Neural cell (in vitro differentiated cells): ENCODE measurements around the gene AGBL4. TPM values are rescaled to one million over a fixed set of nuclear protein-coding genes. Genes with fewer than 3 reads are reported as not detected.

Experiments
- H2AFZ ChIP-seq: fragments of 200-600, 300-800 bp; sonication (generic), shearing (Covaris generic); 2 replicates; pipeline ENCODE4 v1.6.0; 2014; ENCODE audit warnings: low read depth, mild to moderate bottlenecking, antibody characterized with exemption, low read length, moderate library complexity
- H3F3A ChIP-seq: fragments of 200-600 bp; shearing (Covaris generic); 2 replicates; pipeline ENCODE4 v1.6.1; 2016; ENCODE audit warnings: mild to moderate bottlenecking, moderate library complexity, mixed read lengths, antibody characterized with exemption, low read length; ENCODE audit not compliant: insufficient read depth, poor library complexity, severe bottlenecking
- H3K27ac ChIP-seq: fragments of 200-600, 300-800 bp; sonication (generic), shearing (Covaris generic); 2 replicates; pipeline ENCODE4 v1.5.1; 2014; ENCODE audit warnings: mild to moderate bottlenecking, low read length, moderate library complexity
- H3K27me3 ChIP-seq: fragments of 300-800, 200-600 bp; sonication (generic), shearing (Covaris generic); 2 replicates; pipeline ENCODE4 v1.6.0; 2014; ENCODE audit warnings: mild to moderate bottlenecking, low read depth, low read length, moderate library complexity; ENCODE audit not compliant: insufficient read depth
- H3K36me3 ChIP-seq: fragments of 300-800, 200-600 bp; sonication (generic), shearing (Covaris generic); 2 replicates; pipeline ENCODE4 v1.5.1; 2014; ENCODE audit warnings: mild to moderate bottlenecking, antibody characterized with exemption, low read length, moderate library complexity; ENCODE audit not compliant: insufficient read depth
- H3K4me2 ChIP-seq: fragments of 300-800, 200-600 bp; sonication (generic), shearing (Covaris generic); 2 replicates; pipeline ENCODE4 v1.6.0; 2014; ENCODE audit warnings: mild to moderate bottlenecking, low read length
- H3K4me3 ChIP-seq: fragments of 300-800, 200-600 bp; sonication (generic), shearing (Covaris generic); 2 replicates; pipeline ENCODE4 v1.5.1; 2014; ENCODE audit warnings: mild to moderate bottlenecking, low read length, moderate library complexity
- H3K79me2 ChIP-seq: fragments of 200-600 bp; shearing (Covaris generic); replicated peaks from 2 replicates; pipeline ENCODE4 v1.6.0; 2014; ENCODE audit warnings: mild to moderate bottlenecking, low read length, moderate library complexity; ENCODE audit not compliant: insufficient read depth
- H3K9ac ChIP-seq: fragments of 300-800, 200-600 bp; sonication (generic), shearing (Covaris generic); 2 replicates; pipeline ENCODE4 v1.6.1; 2016; ENCODE audit warnings: mild to moderate bottlenecking, low read length, mixed read lengths
- H3K9me2 ChIP-seq: fragments of 200-600 bp; shearing (Covaris generic); 2 replicates; pipeline ENCODE4 v1.6.1; 2016; ENCODE audit warnings: mild to moderate bottlenecking, low read length, mixed read lengths; ENCODE audit not compliant: insufficient read depth
- H3K9me3 ChIP-seq: fragments of 200-600, 300-800 bp; sonication (generic), shearing (Covaris generic); 2 replicates; pipeline ENCODE4 v1.6.1; 2016; ENCODE audit warnings: mild to moderate bottlenecking, mixed run types, low read length, moderate library complexity, mixed read lengths
- H4K20me1 ChIP-seq: fragments of 200-600 bp; shearing (Covaris generic); 2 replicates; pipeline ENCODE4 v1.6.1; 2016; ENCODE audit warnings: mild to moderate bottlenecking, mixed run types; ENCODE audit not compliant: insufficient read depth
- EP300 ChIP-seq: fragments of 450-650 bp; conservative IDR thresholded peaks from 2 replicates; pipeline ENCODE4 v1.6.1; 2014; ENCODE audit warnings: antibody characterized with exemption, mild to moderate bottlenecking, moderate library complexity; ENCODE audit not compliant: poor library complexity, severe bottlenecking
- EZH2 ChIP-seq: fragments of 200-600, 300-800 bp; shearing (Covaris generic), sonication (generic); IDR thresholded peaks from 2 replicates; pipeline ENCODE4 v1.6.1; 2014; ENCODE audit warnings: antibody characterized with exemption, low read length, borderline replicate concordance, mild to moderate bottlenecking; ENCODE audit not compliant: insufficient read depth, poor library complexity, severe bottlenecking
- MXI1 ChIP-seq: fragments of 450-650 bp; conservative IDR thresholded peaks from 2 replicates; pipeline ENCODE4 v1.6.1; 2014; ENCODE audit warnings: antibody characterized with exemption, mild to moderate bottlenecking; ENCODE audit not compliant: poor library complexity, severe bottlenecking
- POLR2AphosphoS5 ChIP-seq: IDR thresholded peaks from 2 replicates; pipeline ENCODE4 v1.6.1; 2012
- RAD21 ChIP-seq: fragments of 450-650 bp; conservative IDR thresholded peaks from 2 replicates; pipeline ENCODE4 v1.6.1; 2014; ENCODE audit warnings: antibody characterized with exemption, mild to moderate bottlenecking, moderate library complexity
- SMC3 ChIP-seq: fragments of 450-650 bp; conservative IDR thresholded peaks from 2 replicates; pipeline ENCODE4 v1.6.1; 2014; ENCODE audit warnings: antibody characterized with exemption, mild to moderate bottlenecking, moderate library complexity; ENCODE audit not compliant: poor library complexity
- TAF1 ChIP-seq: IDR thresholded peaks from 2 replicates; pipeline ENCODE4 v1.6.1; 2012; ENCODE audit warnings: low read depth
- polyA plus RNA-seq: library from polyadenylated mRNA; depleted of rRNA; stranded (reverse); fragments of >200 nt; gene quantifications from 2 replicates; pipeline ENCODE4 v1.2.3, GENCODE V29; 2014
- TF ChIP-seq, protein P1 (sequence below): IDR thresholded peaks from 2 replicates; pipeline ENCODE4 v1.6.1; 2012; ENCODE audit warnings: borderline replicate concordance
- TF ChIP-seq, protein P2 (sequence below): fragments of 450-650 bp; IDR thresholded peaks from 2 replicates; pipeline ENCODE4 v1.5.1; 2014; ENCODE audit warnings: antibody characterized with exemption, mild to moderate bottlenecking, moderate library complexity; ENCODE audit not compliant: poor library complexity, severe bottlenecking

The AGBL4 gene
- polyA plus RNA-seq, 1 donor from 2014 or later = 1.3 TPM

DNA sequence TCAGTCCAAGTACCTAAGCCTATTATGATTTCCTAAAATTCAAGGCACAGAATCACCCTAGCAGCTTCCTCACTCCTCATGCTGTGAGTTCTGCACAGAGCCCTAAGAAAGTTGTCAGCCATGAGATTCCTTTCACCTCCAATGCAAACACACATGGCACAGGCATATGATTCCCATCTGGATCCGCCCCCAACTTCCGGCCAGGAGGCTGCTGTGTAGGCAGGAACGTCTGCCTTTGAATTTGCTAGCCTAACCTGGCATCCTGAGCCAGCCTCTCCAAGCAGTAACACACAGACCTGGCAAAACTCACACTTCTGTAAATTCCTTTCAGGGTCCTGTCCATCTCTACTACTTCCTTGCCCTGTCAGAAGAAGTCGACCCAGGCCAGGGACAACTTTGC lies 726.0 kb downstream of the AGBL4 start:
- Histone ChIP-seq H3K36me3 (no peaks in the 10 kb centered on the region), H3K27me3 (no peaks in the 10 kb centered on the region), H3K79me2 (no peaks in the 10 kb centered on the region), H3F3A (no peaks in the 10 kb centered on the region), H3K4me3 (no peak overlapping the region), H4K20me1 (no peaks in the 10 kb centered on the region), H3K9me2 (no peaks in the 10 kb centered on the region), H3K27ac (no peak overlapping the region), H3K9ac (no peak overlapping the region), H3K9me3 (no peaks in the 10 kb centered on the region), H2AFZ (no peak overlapping the region), H3K4me2 (no peak overlapping the region)
- TF ChIP-seq POLR2AphosphoS5 = no peak
- TF ChIP-seq, protein P1, sequence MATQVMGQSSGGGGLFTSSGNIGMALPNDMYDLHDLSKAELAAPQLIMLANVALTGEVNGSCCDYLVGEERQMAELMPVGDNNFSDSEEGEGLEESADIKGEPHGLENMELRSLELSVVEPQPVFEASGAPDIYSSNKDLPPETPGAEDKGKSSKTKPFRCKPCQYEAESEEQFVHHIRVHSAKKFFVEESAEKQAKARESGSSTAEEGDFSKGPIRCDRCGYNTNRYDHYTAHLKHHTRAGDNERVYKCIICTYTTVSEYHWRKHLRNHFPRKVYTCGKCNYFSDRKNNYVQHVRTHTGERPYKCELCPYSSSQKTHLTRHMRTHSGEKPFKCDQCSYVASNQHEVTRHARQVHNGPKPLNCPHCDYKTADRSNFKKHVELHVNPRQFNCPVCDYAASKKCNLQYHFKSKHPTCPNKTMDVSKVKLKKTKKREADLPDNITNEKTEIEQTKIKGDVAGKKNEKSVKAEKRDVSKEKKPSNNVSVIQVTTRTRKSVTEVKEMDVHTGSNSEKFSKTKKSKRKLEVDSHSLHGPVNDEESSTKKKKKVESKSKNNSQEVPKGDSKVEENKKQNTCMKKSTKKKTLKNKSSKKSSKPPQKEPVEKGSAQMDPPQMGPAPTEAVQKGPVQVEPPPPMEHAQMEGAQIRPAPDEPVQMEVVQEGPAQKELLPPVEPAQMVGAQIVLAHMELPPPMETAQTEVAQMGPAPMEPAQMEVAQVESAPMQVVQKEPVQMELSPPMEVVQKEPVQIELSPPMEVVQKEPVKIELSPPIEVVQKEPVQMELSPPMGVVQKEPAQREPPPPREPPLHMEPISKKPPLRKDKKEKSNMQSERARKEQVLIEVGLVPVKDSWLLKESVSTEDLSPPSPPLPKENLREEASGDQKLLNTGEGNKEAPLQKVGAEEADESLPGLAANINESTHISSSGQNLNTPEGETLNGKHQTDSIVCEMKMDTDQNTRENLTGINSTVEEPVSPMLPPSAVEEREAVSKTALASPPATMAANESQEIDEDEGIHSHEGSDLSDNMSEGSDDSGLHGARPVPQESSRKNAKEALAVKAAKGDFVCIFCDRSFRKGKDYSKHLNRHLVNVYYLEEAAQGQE = no peak
- no peak for TF ChIP-seq SMC3

DNA sequence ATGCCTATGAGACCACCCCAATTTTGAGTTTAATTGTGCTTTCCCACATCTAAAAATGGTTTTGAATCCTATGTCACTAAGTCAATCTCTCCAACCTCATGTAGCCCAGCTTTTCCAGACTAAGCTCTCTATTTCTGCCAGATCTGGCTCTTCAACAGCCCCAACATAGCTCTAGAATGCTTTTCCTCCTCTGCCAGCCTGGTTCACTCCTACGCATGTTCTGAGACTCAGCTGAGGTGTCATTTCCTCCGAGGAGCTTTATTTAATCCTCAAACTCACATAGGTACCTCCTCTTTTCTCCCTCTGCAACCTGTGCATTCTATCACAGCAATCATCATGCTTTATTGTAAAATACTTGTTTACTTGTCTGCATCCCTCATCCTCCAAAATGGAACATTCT lies 729.2 kb downstream of the AGBL4 start:
- Histone ChIP-seq H3K9me3 (peaks cover 5% of the 10 kb centered on the region), H3F3A (no peaks in the 10 kb centered on the region), H3K9ac (no peak overlapping the region), H3K4me3 (no peak overlapping the region), H2AFZ (no peak overlapping the region), H3K36me3 (no peaks in the 10 kb centered on the region), H3K4me2 (no peak overlapping the region), H3K27ac (no peak overlapping the region), H4K20me1 (no peaks in the 10 kb centered on the region), H3K79me2 (no peaks in the 10 kb centered on the region), H3K27me3 (no peaks in the 10 kb centered on the region), H3K9me2 (no peaks in the 10 kb centered on the region)
- TF ChIP-seq, protein P1 = no peak
- TF ChIP-seq RAD21 = no peak
- TF ChIP-seq POLR2AphosphoS5 = no peak
- TF ChIP-seq TAF1 = no peak
- TF ChIP-seq SMC3 = no peak
- no peak for TF ChIP-seq EP300
- TF ChIP-seq EZH2 = no peak
- TF ChIP-seq MXI1 = no peak
- TF ChIP-seq, protein P2, sequence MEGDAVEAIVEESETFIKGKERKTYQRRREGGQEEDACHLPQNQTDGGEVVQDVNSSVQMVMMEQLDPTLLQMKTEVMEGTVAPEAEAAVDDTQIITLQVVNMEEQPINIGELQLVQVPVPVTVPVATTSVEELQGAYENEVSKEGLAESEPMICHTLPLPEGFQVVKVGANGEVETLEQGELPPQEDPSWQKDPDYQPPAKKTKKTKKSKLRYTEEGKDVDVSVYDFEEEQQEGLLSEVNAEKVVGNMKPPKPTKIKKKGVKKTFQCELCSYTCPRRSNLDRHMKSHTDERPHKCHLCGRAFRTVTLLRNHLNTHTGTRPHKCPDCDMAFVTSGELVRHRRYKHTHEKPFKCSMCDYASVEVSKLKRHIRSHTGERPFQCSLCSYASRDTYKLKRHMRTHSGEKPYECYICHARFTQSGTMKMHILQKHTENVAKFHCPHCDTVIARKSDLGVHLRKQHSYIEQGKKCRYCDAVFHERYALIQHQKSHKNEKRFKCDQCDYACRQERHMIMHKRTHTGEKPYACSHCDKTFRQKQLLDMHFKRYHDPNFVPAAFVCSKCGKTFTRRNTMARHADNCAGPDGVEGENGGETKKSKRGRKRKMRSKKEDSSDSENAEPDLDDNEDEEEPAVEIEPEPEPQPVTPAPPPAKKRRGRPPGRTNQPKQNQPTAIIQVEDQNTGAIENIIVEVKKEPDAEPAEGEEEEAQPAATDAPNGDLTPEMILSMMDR = no peak
